ENCODE results near the gene MMD.
"Not testable (repeated sequence)": the region's sequence is repeated elsewhere in the genome, so short reads cannot be mapped to it uniquely, and the experiment has no call there.

Gene MMD

DNA sequence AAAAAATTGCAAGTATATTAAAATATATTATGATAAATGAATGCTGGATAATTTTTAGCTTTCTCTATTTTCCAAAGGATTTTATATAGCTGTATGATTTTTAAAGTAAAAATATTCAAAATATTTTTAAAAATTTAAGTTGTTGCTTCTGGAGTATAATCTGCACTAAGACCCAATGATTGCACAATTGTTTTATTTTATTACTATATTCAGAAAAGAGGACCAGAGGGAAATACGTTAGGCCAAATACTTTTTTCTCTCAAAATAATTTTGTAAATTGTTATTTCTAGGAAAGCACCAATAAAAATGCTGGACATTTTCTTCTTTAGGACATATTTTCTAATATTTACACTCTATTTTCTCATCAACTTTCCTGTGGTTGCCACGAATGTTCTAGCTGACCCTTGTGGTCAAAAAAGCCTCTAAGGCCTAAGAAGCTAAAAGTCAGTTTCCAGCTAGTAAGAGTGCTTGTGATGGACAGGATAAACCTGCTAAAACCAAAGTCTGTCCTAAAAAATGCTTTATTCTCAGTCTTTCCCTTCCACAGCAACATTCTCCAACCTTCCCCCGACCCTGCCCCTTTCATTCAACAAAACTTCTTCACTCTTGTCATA, 31.2 kb downstream of the MMD start:
- DNase-seq: no peak

DNA sequence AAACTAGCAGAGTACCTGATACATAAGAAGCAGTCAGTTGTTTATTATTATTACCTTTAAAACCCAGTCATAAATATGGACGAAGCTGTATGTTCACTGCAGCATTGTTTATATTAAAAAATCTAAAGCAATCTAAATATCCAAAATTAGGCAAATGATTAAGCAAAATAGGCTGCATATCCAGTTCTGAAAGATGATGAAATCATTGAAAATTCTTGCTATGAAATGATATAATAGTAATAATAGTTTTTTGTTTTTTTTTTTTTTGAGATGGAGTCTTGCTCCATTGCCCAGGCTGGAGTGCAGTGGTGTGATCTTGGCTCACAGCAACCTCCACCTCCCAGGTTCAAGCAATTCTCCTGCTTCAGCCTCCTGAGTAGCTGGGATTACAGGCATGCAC, 31.9 kb downstream of the MMD start:
- DNase-seq: not testable (repeated sequence)

DNA sequence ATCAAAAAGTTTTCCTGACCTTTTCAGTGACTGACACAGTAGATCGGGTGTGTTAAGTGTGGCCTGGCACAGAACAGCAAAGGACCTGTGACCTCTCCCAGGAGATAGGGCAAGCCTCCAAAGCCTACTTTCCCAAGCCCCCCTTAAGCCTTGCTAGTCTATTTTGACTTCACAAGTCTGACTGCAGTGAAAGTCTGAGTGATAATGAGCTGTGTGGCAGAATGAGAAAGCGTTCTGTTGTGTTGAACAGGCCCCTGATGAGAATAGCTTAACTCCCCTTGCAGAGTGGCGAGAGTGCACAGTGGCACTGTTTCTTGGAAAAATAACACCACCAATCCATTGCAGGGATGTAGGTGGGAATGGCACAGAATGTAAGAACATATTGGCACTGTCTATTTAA, 32.8 kb downstream of the MMD start:
- DNase-seq: no peak

DNA sequence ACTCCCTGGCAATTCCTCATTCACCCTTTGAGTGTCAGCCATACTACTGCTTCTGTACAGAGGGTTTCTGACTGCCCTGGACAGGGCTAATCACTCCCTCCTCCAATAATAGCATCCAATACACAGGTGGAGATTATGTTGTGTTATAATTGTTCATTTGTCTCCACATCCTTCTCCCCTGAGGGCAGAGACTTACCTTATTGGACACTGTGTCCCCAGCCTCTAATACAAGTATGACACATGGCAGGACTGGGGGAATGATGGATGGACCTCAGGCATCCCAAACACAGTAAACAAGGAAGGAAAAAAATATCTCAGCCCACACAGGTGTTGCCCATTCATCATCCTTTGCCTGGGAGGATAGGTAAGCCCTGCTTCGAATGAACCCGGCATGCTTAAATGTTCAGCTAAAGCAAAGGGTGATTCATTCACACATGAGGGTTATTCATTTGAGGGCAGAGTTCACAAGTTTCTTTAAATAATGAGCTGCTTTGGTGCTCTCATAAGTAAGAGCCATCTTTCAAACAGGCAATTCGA, 34.8 kb downstream of the MMD start:
- no peak for DNase-seq

DNA sequence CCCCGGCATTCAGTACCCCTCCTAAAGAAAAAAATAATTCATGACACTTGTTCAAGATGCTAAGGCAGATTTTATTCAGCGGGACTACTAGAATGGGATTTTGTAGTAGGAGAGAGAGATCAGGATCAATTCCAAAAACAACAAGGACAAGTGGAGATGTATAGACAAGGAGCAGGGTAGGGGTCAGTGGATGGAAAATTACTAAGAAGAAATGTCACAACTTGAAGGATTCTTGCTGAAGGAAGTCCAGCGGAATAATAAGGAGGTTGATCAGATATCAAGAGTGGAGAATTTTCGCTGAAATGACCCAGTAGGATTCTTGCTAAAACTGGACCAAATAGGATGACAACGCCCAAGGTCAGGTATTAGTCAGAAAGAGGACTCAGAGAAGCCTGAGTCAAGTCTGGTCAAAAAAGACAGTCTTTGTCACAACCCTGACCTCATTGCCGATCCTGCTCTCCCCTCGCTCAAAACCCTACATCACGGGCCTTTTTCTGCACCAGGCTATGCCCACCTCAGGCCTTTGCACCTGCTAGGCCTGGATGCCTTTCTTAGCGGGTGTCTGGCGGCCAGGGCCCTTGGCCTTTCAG, 36.9 kb downstream of the MMD start:
- DNase-seq: no peak

DNA sequence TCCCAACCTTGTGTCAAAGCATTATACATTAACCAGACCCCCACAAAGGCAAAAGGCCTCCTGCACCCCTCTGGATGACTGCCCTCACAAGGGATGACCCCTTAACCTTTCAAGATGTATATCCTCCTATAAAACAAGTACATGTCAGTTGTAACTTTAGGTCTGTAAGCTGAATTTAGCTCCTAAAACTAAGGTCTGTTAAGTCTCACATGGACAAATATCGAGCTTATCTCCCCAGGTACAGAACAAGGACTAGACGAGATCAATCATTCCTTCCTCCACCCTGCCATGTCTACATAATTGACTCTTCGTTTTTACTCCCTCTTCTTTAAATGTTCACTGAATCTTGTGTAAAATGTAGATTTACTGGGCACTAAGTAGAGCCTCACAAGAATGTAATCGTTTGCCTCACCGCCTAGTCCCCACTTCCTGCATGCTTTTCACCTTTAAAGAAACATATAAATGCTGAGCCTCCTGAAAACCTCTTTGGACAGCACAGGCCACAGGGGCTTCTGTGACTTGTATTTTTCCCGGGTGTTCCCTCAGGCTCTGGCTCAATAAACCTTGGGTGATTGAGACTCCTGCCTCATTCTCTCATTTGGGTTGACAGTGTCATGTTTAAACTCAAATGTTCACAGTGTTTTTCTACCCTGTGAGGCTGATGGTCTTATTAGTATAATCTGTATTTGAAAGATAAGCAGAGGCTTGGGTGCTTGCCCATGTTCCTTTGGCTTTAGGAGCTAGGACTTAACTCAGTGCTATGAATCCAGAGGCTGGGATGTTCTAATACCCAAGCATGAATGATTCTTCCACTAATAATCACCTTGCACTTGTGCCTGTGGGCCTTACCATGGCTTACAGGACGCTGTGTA, 37.6 kb downstream of the MMD start:
- no peak for DNase-seq

DNA sequence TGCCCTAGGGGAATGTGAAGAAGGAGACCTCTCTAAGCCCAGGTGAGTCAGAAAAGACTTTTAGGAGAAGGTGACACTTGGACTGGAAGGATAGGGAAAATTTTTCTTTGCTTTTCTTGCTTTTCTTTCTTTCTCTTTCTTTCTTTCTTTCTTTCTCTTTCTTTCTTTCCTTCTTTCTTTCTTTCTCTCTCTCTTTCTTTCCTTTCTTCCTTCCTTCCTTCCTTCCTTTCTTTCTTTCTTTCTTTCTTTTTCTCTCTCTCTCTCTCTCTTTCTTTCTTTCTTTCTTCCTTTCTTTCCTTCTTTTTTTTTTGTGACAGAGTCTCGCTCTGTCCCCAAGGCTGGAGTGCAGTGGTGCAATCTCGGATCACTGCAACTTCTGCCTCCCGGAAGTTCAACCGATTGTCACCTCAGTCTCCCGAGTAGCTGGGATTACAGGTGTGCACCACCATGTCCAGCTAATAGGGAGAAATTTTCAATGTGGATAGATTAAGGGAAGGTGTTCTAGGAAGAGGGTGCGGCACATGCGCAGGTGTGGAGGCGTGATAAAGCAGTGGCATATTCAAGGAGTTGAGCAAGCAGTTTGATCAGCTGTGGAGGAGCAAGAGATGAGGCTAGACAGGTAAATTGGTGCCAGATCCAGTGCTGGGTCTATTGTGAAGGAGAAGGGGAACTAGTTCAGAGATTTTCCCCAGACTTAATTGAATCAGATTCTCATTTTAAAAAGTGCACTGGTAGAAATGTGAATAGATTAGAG, 40.4 kb downstream of the MMD start:
- DNase-seq: no peak

DNA sequence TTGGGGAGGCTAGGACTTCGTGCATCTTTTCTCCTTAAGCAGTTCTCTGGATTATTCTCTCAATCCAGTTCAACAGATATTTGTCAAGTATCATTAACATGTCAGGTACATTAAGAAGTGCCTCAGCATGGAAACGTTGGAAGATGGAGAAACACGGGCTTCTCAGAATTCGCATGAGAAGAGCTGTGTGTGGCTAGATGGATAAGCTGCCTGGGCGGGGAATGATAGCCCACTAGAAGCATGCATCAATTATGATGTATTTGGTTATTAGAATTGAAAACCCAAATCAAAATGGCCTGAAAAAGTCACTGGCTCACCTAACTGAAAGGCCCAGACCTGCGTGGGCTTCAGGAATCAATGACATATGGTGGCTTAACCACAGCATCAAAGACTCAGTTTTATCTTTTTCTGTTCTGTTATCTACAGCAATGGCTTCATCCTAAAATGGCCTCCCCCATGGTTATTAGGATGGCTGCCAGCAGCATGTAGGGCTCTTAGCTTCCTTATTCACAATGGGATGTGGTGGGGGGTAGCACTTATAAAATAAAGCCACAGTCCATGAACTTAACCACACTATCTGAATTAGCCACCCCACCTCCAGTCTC, 43.9 kb downstream of the MMD start:
- no peak for DNase-seq

DNA sequence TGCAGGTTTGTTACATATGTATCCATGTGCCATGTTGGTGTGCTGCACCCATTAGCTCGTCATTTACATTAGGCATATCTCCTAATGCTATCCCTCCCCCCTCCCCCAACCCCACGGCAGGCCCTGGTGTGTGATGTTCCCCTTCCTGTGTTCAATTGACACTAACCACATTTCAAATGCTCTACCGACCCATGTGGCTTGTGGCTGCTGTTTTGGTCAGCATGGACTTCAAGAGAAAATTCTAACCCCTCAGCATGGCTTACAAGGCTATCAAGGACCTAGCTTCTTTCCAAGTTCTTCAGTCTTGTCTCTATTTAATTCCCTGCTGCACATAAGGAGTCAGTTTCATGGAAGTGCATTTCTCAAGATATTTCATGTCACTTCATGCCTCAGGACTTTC, 52.9 kb downstream of the MMD start:
- no peak for DNase-seq

DNA sequence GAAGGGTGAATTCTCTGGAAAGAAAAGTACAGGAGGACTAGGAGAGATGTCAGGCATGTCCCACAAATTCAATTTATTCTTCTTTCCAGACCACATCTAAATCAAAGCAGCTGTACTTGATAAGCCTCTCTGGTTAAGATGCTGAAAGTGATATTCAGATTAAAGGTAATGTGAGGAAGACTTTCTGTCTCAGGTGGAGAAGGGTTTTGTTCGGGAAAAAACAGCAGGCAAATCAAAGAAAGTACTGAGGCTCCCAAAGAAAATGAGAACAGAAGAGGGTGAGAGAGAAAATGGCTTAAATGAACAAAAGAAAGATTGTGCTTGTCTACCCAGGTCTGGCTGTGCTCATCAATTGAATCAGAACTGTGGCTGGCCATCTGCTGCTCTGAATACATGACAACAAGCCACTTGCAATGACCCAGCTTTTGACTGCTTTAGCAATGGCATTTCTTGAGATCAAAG, 55.6 kb downstream of the MMD start:
- no peak for DNase-seq

DNA sequence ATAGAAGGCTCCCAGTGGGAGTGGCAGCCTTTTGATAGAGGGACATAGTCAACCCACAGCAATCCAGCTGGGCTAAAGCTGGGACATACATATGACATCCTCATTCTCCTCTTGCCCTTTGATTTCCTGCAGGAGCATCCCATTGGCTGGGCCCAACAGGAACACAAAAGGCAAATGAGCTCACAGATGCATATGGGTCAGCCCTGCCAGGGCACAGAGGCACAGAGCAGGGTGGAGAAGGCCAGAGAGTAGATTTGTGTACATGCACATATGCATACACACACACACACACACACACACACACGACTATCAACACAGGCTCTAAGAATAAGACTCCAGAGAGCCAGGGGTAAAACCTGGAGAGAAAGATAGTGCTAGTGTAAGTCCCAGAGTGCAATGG, 58.6 kb downstream of the MMD start:
- no peak for DNase-seq

DNA sequence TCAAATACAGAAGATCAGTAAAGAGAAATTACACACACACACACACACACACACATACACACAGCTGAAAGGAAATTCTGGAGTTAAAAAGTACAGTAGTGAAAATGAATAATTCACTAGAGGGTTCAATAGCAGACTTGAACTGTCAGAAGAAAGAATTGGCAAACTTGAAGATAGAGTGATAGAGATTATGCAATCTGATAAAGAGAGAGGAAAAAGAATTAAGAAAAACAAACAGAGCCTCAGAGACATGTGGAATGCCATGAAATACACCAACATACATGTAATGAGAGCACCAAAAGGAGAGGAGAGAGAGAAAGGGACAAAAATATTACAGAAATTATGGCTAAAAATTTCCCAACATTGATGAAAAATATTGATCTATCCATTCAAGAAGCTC, 60.7 kb downstream of the MMD start:
- DNase-seq: no peak

DNA sequence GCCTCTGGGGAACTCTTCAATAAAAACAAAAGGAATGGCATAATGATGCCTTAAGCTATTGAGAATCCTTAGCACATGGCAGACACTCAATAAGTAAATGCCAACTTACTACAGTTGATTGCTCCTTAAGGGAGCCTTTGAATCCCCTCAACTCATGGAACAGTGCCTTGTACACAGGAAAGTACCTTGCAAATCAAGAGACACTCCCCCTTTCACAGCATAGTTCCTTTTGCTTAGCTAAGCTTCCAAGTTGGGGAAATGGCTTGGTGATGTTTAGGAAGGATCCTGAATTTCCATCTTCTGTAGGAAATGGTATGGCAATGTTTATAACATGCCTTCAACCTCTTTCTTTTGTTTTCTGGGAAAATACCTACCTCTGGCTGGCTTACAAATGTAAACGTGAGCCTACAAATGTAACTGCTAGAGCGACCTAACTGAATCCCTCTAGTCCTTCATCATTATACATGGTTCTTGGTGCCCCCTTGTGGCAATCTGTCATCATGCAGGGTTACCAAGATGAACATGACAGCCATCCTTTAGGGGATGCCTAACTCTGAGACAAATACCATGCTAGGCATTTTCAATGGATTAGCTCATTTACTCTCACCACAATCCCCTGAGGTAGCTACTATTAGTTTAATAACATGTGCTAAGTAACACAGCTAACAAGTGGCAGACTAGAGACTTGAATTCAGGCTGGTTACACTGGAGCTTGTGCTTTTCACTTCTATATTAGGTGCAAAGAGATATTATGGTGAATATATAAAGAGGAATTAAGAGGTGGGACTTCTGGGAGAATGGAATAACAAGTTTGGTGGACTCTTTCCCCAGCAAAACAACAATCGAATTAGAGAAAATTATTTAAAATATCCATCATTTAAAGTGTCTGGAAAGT, 65.0 kb downstream of the MMD start:
- peak; percentile 29 for DNase-seq

DNA sequence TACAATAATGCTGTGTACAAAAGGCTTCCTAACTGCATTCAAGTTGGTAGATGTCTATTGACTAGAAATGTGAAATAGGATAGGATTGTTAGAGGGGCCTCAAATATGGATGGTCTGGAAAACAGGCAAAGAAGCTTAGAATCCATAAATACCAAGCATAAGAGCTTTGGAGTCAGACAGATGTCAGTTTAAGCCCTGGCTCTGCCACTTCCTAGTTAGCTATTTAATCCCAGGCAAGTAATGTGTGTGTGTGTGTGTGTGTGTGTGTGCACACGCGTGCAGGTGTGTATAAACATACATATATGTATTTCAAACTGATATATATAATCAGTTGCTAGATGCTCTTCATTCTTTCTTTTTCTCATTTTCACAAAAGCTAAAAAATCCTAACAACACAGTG, 66.7 kb downstream of the MMD start:
- no peak for DNase-seq

DNA sequence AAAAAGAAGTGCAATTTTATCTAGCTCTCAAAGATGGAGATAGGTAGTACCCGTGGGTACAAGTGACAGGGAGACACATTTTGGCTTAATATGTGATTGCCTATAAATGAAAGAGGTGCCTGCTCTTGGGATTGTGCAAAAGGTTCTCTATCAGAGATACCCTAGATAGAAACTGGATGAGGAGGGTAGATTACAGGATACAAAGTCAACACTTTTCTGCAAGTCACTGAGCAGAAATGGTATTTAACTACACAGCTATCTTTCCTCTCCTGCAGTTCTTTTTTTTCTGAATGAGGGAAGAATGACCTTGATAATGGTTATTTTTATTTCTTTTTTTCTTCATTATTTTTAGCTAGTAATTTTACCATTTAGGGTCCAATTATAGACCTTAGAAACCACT, 67.6 kb downstream of the MMD start:
- no peak for DNase-seq

DNA sequence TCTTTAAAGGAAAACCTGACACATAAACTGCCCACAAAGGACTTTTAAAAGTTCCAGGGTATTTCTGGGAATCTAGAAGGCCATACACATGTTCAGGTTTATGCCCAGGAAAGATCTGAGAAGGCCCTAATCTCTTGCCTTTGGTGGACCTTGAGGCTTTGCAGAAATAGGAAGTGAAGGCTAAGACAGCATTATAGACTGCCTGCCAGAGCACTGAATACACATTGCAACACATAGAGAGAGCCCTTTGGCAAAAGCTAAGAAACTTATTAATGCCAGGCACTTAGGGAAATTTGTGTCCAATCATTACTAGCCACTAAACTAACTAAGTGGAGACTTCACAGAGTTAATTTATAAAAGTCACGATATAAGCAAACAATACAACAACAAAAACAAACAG, 70.4 kb downstream of the MMD start:
- no peak for DNase-seq

DNA sequence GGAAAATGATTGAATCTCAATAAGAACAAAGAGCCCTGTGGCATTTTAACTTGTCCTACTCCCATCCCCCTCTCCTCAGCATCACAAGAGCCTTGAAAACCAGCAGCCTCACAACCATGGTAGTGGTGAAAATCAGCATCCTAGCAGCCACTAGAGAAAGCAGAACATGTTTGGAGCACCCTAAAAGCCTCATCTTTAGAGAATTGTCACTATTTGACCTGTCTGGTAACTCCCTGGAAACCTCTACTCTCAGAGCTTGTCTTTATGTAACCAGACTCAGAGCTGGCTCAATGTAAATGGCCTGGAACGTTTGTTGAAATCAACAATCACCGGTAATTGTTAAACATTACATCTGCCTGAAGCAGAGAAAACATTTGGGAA, 70.8 kb downstream of the MMD start:
- DNase-seq: no peak

DNA sequence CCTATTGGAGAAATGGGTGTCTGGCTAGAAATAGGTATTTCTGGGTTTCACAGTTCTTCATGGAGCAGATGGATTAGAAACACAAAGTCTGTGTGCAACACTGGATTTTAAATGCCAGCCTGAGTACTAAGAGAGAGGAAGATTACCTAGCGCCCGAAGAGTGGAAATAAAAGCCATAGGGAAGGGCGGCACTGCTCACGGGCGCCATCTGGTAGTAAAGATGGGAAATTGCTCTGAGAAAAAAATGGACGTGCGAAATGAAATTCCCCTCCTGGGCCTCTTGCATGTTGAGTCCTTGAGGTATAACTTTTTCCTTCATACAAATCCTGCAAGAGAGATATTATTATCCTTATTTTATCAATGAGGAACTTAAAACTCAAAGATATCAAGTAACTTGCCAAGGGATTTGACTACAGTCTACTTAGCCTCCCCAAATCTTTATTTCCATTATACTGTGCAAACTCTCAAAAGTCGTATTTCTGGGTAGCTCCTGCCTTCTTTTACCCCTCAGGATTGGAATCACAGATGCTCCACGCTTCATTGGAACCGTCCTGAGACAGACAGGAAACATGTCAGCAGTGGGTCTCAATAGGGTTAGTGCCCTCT, 72.8 kb downstream of the MMD start:
- peak; percentile 35 for DNase-seq

DNA sequence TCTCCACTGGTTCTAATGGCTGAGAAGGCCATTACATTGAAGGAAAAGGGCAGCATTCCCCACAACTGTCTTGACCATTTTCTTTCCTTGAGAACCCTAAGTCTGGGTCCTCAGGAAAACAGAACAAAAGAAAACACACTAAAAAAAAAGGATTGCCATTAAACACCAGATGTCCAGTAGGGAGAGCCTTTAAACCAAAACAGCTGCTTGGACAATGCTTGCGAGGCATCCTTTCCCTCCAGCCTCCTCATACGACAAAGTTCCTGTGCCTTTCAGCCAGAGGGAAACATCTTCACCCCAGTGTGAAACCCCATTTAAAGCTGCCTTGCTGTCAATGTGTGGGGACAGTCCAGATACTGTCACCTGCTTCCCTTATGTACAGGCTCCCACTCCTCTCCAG, 74.3 kb downstream of the MMD start:
- DNase-seq: no peak

DNA sequence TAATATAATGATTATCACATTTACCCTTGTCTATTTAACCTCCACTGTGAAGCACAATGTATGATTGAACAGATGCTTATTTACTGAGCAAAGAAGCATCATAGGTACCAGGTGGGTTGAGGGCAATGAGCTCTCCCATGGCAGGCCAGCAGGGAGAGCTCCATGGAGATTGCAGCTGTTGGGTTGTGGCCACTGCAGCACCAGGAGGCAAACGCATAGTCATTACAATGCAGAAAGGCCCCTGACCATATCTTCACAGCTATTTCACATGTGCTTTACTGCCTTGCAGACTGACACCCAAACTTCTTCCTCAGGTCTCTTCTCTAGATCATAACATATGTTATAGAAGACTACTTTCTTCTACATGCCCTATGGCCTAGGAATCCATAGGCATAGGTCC, 75.0 kb downstream of the MMD start:
- no peak for DNase-seq

DNA sequence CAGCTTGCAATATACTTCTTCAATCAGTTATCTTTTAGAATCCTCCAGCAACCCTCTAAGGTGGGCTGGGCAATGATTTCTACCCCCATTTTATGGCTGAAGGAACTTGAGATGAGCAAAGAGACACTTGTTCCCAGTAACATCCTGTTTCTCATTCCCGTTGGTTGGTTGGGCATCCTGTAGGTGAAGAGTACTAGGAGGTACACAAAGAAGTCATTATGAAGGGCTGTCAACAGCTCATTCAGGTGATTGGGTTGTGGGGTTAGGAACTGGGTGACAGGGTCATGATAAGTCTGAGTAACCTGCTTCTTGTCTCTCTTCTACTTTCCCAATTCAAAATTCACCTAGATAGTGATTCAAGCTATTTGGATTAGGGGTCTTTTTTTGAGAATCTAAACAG, 76.5 kb downstream of the MMD start:
- DNase-seq: no peak

Data from NCI-H510A (cell line).